ENCODE results near the gene ABCG4.
A peak's percentile ranks its signal among the peaks of the same experiment; 100 is the strongest.
"Not testable (repeated sequence)": the region's sequence is repeated elsewhere in the genome, so short reads cannot be mapped to it uniquely, and the experiment has no call there.

Gene ABCG4

DNA sequence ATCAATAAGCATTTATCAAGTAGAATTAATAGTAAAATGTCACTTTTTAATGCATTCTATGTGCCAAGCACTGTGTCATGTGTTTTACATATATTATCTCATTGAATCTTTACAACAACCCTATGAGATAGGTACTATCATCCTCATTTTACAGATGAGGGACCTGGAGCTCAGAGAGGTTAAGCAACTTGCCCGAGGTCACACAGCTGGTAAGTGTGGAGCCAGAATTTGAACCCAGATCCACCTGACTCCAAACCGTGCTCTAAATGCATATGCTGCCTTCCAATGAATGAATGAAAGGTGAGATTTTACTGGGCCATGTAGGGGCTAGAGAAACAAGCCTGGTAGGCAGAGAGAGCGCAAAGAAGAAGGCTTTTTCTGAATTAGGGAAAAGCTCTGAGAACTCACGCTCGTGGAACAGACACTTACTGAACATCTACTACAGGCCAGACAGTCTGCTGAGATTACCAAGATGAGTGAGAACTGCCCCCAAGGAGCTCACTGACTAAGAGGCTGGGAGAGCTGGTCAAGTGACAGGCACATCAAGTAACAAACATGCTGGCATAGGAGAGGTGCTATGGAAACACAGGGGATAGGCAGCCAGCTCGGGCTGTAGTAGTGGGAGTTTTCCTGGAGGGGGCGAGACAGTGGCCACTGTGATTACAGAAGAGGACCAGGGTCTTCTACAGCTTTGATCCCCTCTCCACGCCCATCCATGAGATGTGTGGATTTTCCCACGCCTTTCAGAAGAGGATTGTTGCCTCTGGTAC lies 4.4 kb downstream of the ABCG4 start:
- DNase-seq (ENCODE audit: low read depth in 2 of 2): no peak

DNA sequence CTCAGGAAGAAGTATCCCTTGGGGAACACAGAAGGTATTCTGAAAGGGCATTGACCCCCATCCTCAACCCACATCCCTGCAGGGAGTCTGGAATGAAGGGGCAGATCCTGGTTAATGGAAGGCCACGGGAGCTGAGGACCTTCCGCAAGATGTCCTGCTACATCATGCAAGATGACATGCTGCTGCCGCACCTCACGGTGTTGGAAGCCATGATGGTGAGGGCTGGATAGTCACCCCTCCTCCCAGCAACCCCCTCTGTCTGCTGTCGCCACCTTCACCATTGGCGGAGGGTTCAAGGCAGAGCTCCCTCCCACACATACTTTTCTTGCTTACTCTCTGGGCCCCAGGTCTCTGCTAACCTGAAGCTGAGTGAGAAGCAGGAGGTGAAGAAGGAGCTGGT lies 5.3 kb downstream of the ABCG4 start:
- no peak for DNase-seq (ENCODE audit: low read depth in 2 of 2)

DNA sequence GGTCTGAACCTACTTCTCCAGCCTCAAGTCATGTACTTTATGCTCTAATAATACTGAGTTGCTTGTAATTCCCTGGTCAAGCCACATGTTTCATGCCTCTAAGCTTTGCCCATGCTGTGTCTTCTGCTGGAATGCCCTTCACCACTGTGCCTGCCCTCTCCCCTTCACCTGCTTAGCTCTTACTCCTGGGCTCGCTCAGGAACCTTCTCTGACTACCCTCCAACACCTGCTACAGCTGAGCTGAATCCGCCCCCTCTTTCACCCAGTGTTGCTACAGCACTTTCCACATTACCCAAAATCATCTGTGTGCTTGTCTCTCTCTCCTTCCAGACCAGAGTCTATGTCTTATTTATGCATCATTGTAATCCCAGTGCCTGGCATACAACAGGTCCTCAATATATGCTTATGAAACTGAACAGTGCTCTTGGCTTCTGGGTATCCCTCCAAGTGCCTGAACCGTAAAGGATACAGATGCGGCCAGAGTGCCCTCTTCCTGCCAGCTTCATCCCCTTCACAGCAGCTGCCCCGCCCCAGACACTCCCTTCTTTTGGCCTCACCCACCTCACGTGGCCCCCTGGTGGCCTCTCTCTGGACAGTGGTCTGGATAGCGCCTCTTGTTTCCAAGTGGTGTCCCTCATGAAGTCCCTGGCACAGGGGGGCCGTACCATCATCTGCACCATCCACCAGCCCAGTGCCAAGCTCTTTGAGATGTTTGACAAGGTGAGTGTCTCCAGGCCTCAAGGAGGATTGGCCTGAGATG lies 7.1 kb downstream of the ABCG4 start:
- DNase-seq (ENCODE audit: low read depth in 2 of 2): no peak

DNA sequence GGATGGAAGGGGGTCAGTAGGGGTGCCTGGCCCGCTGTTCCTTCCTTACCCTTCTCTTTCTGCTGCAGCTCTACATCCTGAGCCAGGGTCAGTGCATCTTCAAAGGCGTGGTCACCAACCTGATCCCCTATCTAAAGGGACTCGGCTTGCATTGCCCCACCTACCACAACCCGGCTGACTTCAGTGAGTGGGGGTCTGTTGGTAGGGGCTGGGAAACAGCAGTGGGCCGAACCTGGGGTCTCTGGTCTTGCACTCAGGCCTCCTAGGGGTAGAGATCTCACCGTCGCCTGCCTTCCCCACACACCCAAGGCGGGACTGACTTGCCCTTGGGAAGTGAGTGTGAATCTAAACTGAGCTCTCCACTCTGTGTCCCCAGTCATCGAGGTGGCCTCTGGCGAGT lies 7.6 kb downstream of the ABCG4 start:
- no peak for DNase-seq (ENCODE audit: low read depth in 2 of 2)

DNA sequence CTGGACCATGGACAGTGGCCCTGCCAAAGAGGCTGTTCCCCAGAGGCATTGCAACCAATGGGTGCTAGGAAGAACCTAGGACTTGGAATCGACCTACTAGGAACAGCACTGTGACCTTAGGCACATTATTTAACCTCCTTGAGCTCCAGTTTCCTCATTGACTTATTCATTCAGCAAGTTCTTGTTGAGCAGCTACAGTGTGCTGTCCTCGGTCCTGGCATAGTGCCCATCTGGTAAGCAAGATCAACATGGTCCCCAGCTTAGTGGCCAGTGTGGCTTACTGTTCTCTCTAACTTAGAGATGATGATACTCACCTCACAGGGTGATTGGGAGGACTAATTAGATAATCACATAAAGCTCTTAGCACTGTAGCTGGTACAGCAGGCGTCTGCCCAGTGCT lies 8.2 kb downstream of the ABCG4 start:
- no peak for DNase-seq (ENCODE audit: low read depth in 2 of 2)

DNA sequence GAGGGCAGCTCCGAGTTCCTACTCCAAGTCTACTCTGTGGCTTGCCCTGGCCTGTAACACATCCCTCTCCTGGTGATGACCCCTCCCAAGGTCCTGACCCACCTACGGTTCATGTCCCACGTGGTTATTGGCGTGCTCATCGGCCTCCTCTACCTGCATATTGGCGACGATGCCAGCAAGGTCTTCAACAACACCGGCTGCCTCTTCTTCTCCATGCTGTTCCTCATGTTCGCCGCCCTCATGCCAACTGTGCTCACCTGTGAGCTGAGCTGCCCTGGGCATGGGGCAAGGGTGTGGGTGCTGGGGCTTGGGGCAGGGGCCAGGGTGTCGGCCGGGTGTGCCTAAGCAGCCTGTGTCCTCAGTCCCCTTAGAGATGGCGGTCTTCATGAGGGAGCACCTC lies 9.6 kb downstream of the ABCG4 start:
- DNase-seq (ENCODE audit: low read depth in 2 of 2): no peak

DNA sequence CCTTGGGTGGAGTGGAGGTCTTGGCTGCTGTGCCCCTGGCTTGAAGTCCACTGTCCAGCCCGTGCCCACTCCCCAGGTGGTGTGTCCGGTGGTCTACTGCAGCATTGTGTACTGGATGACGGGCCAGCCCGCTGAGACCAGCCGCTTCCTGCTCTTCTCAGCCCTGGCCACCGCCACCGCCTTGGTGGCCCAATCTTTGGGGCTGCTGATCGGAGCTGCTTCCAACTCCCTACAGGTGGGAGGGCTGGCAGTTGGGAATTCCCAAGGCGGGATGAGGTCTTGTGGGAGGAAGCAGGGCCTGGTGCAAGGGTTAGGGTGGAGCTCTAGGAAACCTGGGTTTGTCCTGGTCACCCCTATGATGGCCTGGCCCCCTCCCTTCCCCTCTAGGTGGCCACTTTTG lies 11.3 kb downstream of the ABCG4 start:
- DNase-seq (ENCODE audit: low read depth in 2 of 2): no peak

DNA sequence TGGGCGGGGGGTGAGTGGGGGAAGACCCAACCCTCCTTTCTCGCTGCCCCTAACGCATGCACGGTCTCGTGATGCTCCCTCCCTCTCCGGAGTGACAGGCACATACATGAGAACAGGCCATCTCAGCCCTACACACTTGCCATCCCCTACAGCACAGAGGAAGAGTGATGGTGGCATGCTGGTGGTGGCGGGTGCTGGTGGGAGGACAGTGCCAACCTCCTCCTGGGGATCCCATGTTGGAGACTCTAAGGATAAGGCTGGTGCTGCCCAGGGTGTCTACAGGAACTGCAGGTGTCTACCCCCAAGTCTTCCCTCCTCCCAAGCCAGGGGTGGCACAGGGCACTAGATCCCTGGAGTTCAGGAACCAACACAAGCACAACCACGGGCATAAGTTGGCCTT lies 13.0 kb downstream of the ABCG4 start:
- DNase-seq (ENCODE audit: low read depth in 2 of 2): no peak

DNA sequence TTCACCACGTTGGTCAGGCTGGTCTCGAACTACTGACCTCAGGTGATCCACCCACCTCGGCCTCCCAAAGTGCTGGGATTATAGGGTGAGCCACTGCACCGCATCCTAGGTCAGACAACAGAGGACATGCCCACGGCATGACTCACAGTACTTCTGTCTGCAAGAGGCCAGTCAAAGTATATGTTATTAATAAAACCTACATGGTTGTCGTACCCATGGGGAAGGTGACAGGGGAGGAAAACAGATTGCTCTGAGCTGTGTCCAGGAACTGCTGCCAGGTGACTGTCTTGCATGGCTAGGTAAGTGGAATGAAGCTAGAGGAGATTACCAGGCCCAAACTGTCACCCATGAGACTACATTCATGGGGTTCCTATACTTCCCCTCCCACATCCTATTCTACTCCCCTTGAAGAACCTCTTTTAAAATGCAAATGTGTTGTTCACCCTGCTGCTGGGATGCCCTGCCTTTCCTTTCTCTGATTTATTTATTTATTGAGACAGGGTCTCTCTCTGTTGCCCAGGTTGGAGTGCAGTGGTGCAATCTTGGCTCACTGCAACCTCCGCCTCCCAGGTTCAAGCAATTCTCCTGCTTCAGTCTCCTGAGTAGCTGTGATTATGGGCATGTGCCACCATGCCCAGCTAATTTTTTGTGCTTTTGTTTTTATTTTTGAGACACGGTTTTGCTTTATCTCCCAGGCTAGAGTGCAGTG lies 17.7 kb downstream of the ABCG4 start:
- DNase-seq (ENCODE audit: low read depth in 2 of 2): no peak

DNA sequence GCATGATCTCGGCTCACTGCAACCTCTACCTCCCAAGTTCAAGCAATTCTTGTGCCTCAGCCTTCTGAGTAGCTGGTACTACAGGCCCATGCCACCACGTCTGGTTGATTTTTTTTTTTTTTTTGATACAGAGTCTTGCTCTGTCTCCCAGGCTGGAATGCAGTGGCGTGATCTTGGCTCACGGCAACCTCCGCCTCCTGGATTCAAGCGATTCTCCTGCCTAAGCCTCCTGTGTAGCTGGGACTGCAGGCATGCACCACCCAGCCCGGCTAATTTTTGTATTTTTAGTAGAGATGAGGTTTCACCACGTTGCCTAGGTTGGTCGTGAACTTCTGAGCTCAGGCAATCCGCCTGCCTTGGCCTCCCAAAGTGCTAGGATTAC lies 18.2 kb downstream of the ABCG4 start:
- not testable (repeated sequence) for DNase-seq (ENCODE audit: low read depth in 2 of 2)

DNA sequence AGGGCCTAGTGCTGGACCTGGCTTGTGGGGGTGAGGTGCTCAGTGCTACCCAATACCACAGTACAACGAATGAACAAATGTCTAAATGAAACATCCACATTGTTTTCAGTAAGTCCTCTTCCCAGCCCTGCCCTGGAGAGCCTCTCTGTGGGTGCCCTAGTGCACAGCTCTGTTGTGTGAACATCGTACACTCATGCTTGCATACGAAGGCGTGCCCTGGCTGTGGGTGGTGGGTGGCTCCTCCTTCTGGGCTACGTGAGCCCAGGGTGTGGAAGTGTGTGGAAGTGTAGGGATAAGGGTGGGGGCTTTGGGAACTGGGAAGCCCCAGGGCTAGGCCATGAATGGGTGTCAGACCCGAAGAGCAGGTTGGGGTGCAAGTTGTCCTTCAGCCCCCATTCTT lies 19.1 kb downstream of the ABCG4 start:
- no peak for DNase-seq (ENCODE audit: low read depth in 2 of 2)

DNA sequence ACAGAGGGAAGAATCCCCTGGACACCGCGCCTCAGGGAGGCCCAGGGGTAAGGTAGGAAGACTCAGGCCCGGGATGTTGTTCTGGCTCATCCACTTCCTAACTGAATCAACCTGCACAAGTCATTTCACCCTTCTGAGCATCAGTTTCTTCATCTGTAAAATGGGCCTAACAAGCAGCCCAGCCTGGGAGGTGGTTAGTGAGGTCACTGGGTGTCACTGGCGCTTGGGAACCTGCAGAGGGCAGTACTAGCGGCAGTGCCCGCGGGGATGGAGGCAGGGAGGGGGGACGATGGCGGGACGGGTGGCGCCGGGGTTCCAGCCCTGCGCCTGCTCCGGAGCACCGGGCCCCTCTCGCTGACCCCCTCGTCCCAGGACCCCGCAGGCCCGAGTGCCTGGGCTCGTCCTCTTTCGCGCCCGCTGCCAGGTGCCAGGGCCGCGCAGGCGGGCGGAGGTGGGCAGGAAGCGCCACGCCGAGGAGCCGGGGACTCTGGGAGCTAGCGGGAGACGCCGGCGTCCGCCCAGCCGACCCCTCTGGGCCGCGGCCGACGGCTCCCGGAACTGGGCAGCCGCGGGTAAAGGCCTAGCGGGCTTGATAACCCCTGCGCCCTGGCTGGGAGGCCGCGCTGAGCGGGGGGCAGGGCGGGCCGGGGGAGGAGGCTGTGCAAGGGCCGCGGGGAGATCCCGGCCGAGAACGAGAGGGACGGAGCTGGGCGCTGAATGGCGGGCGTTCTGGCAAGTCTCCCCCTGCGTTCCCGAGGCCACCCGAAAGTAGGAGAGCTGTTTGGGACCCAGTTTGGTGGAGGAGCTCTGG lies 19.8 kb downstream of the ABCG4 start, which contains the start of gene NLRX1:
NLRX1 (plus strand) TSS at position 255 of the 811 bp plus-strand sequence. CDS start 2,679 bp downstream, outside the sequence.
- peak; percentile 74 to 76 for DNase-seq (ENCODE audit: low read depth in 2 of 2)

DNA sequence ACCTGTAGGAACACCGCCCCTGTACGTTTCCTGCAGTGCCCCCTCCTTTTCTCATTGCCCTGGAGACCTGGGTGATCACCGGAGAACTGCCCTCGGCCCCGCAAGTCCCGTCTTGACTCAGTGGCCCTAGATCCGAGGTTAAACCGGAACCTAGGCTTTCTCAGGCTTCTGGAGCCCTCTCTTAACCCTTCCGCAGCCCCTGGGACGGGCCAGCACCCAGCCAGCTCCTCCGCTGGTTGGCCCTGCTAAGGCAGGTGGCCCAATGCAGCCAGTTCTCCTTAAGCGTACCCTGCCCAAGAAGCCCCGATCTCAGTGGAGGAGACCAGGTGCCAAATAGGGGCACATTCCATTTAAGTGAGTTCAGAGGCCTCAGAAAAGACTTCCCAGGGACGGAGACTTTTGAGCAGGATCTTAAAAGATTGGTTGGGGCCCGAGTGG lies 20.4 kb downstream of the ABCG4 start:
- peak; percentile 7 to 27 for DNase-seq (ENCODE audit: low read depth in 2 of 2)

DNA sequence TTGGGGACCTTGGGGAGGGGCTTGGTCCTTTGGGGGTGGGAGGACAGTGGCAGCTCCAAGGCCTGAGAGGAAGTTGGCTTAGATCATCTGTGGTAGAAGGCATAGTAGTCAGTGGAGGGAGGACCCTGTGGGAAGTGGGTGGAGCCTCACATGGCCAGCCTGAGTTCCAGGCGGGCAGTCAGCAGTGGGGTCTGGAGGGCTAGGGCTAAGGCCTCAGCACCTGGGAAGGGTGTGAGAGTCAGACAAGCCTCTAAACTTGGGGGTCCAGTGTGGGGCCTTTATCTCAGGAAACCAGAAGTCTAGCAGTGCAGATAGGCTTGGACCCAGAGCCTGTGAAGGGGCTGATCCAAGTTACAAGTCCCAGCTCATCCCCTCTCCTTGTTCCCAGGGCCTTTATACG lies 23.7 kb downstream of the ABCG4 start:
- no peak for DNase-seq (ENCODE audit: low read depth in 2 of 2)

DNA sequence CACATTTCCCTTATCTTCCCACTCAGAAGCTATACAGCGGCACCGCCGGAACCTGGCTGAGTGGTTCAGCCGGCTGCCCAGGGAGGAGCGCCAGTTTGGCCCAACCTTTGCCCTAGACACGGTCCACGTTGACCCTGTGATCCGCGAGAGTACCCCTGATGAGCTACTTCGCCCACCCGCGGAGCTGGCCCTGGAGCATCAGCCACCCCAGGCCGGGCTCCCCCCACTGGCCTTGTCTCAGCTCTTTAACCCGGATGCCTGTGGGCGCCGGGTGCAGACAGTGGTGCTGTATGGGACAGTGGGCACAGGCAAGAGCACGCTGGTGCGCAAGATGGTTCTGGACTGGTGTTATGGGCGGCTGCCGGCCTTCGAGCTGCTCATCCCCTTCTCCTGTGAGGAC lies 24.6 kb downstream of the ABCG4 start:
- no peak for DNase-seq (ENCODE audit: low read depth in 2 of 2)

DNA sequence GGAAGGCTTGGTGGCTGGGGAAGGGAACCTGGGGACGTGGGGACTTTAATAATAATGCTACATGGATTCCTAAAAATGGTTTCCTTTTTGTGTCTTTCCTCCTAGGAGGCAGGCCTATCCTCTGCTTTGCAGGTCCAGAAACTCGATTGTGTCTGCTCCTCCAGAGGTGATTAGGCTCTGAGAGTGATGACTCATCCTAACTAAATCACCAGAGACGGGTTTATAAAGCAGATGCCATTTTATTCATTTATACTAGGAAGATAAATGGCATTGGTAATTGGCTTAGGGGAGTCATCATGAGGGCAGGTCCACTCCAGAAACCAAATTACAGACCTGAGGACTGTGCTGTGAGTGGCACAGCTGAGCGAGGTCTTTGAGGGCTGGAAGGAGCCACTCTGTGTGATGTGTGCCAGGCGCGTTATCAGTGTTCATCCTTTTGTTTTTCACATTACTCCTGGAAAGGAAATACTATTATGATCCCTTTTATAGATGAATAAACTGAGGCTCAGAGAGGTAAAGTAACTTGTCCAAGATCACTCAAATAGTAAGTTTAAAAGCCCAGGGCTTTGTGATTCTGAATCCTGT lies 26.7 kb downstream of the ABCG4 start:
- no peak for DNase-seq (ENCODE audit: low read depth in 2 of 2)

DNA sequence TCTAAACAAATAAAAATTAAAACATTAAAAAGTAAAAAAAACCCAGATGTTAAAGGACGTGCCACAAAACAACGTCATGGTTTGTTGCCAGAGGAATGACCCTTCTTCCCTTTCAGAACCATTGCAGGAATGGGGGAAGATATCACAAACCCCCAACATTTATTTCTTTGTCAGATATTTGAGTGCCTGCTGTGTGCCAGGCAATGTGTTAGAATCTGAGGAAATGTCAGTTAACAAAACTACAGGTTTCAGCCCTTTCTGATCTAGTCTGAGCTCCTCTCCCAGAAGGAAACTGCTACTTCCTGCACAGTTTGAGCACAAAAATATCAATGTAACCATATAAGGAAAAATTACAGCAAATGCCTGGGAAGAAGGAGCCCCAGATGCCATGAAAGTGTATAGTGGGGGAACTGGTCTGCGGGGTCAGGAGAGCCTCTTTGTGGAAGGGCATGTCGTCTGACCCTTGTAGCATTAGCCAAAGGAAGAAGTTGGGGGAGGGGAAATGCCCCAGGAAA lies 29.4 kb downstream of the ABCG4 start:
- no peak for DNase-seq (ENCODE audit: low read depth in 2 of 2)

DNA sequence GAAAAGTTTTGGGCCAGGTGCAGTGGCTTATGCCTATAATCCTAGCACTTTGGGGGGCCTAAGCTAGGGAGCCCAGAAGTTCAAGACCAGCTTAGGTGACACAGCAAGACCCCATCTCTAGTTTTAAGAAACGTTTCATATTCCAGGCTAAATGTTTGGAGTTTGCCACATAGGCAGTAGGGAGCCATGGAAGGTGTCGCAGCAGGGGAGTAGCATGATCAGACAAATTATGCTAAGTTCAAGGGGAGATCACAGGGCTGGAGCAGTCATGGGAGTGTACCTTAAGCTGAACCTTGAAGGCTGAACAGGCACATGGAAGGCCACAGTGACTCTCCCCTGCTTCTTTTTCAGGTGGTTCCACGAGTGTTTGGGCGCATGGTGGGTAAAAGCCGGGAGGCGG lies 30.5 kb downstream of the ABCG4 start:
- no peak for DNase-seq (ENCODE audit: low read depth in 2 of 2)

DNA sequence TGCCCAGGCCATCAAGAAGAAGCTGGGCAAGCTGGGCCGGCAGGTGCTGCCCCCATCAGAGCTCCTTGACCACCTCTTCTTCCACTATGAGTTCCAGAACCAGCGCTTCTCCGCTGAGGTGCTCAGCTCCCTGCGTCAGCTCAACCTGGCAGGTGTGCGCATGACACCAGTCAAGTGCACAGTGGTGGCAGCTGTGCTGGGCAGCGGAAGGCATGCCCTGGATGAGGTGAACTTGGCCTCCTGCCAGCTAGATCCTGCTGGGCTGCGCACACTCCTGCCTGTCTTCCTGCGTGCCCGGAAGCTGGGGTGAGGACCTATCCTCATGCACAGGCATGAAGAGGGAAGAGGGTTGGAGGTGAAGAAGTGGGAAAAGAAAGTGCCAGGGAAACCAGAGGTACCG lies 31.1 kb downstream of the ABCG4 start:
- no peak for DNase-seq (ENCODE audit: low read depth in 2 of 2)

DNA sequence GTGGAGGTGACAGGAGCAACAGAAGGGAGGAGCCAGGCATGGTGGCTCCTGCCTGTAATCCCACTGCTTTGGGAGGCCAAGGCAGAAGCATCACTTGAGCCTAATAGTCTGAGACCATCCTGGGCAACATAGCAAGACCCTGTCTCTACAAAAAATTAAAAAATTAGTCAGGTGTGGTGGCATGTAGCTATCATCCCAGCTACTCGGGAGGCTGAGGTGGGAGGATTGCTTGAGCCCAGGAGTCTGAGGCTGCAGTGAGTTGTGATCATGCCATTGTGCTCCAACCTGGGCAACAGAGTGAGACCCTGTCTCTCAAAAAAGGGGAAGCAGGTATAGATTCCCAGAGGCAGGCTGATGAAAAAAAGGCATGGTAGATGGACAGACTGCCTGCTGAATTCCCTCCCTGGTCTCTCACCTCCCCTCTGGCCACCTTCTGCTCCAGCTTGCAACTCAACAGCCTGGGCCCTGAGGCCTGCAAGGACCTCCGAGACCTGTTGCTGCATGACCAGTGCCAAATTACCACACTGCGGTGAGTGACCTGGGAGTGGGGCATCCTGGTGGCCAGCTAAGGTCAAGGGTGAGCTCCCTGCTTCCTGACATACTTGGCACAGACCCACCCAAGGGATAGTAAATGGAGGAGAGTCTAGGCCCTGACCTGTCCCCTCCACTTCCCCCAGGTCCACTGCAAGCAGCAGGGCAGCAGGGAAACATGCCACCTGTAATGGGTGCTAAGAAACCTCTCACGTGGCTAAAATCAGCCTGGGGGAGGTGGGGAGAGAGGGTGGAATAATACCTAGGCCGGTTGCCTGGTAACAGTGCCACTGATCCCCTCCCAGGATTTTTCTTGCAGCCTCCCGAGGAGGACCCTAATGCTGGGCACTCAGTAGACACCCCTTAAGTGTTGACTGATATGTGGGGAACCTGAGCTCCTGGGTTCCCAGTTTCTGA lies 32.2 kb downstream of the ABCG4 start:
- DNase-seq (ENCODE audit: low read depth in 2 of 2): no peak
